ENCODE measurements around the gene VPS50.

The VPS50 gene, protein sequence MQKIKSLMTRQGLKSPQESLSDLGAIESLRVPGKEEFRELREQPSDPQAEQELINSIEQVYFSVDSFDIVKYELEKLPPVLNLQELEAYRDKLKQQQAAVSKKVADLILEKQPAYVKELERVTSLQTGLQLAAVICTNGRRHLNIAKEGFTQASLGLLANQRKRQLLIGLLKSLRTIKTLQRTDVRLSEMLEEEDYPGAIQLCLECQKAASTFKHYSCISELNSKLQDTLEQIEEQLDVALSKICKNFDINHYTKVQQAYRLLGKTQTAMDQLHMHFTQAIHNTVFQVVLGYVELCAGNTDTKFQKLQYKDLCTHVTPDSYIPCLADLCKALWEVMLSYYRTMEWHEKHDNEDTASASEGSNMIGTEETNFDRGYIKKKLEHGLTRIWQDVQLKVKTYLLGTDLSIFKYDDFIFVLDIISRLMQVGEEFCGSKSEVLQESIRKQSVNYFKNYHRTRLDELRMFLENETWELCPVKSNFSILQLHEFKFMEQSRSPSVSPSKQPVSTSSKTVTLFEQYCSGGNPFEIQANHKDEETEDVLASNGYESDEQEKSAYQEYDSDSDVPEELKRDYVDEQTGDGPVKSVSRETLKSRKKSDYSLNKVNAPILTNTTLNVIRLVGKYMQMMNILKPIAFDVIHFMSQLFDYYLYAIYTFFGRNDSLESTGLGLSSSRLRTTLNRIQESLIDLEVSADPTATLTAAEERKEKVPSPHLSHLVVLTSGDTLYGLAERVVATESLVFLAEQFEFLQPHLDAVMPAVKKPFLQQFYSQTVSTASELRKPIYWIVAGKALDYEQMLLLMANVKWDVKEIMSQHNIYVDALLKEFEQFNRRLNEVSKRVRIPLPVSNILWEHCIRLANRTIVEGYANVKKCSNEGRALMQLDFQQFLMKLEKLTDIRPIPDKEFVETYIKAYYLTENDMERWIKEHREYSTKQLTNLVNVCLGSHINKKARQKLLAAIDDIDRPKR

DNA sequence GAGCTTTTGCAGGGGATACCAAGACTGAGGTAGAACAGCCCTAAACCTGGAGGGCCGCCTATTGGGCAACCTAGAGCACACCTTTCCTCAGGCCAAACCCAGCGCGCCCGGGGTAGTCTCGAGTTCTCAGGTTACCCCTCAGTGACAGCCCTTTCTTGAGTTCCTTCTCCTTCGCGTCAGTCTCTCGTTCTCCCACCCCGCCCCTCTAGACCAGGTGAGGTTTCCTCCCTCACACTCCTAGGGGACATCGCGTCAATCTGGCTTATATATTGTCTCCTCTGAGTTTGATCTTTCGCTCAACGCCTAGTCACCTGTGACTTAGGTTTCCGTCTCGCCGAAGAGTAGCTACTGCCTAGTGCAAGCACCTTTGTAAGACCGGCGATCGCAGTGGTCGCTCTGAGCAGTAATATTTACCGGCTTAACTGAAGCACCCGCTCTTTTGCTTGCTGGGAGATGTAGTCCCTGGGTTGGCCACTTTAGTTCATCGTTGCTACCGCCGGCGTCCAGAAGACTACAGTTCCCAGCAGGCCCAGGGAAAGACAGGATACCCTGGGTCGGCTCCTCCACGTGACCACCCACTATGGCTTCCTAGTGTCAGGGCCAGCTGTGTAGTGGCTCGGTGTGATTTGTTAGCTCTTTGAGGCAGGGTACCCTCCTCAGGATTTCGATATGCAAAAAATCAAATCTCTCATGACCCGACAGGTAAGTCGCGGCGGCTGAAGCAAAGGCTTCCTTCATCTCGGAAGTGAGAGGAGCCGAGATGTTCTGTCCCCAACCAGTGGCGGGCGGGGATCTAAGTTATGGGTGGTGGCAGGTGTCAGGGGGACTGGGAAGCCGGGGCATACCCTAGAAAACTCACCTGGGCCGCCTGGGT, at the start of gene VPS50:
Gene VPS50 (plus strand): TSS at position 568 of the 874 bp plus-strand sequence. CDS start 102 bp downstream, at position 670.
- H3K4me1 ChIP-seq (ENCODE audit: insufficient read depth, low read length): peaks cover 18% of the 10 kb centered on the region

DNA sequence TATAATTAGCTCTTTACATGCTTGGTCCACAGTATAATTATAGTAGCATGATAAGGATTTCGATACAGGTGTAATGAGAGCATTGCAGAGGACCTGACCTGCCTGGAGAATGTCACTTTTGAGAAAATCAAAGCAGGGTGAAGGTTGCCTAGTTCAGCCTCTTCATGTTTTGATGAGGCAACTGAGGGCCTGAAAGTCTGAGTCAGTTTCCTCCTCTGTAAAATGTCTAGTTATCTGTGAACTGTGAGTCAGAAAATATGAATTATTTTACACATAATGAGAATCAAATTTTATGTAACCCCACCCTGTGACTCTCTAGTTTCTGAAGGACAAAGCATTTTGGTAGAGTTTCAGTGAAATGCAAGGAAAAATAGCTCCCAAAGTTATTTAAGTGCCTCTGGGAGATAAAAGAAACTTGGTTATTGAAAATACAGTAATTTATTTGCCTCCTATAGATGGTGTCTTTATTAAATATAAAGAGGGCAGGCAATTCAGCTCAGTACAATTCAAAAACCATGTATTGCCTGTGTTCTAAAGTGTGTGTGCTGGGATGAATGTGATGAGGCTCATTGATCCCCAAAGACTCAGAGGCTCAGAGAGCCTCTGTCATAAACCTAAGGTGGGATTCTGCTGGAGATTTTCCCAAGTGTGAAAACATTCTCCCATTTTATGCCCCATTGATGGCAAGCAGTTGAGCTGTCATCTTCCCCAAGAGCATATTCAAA, 46.7 kb upstream of the VPS50 start:
- Histone ChIP-seq H3K9me3 (ENCODE audit: low read length) (no peaks in the 10 kb centered on the region), H3K4me3 (ENCODE audit: low read length) (no peak overlapping the region), H3K4me1 (ENCODE audit: insufficient read depth, low read length) (no peaks in the 10 kb centered on the region), H3K36me3 (ENCODE audit: insufficient read depth, low read length) (no peaks in the 10 kb centered on the region), H3K27me3 (ENCODE audit: insufficient read depth, low read length) (no peaks in the 10 kb centered on the region), H2AFZ (ENCODE audit: low read depth, low read length) (no peak overlapping the region)

More for the DNA sequence above, at the start of gene VPS50:
- Histone ChIP-seq H2AFZ (ENCODE audit: low read depth, low read length) (peak within 1 kb of the TSS; percentile 84), H3K4me3 (ENCODE audit: low read length) (peak within 1 kb of the TSS; percentile 85), H3K9me3 (ENCODE audit: low read length) (no peaks in the 10 kb centered on the region), H3K36me3 (ENCODE audit: insufficient read depth, low read length) (no peaks in the 10 kb centered on the region), H3K27me3 (ENCODE audit: insufficient read depth, low read length) (no peaks in the 10 kb centered on the region)

DNA sequence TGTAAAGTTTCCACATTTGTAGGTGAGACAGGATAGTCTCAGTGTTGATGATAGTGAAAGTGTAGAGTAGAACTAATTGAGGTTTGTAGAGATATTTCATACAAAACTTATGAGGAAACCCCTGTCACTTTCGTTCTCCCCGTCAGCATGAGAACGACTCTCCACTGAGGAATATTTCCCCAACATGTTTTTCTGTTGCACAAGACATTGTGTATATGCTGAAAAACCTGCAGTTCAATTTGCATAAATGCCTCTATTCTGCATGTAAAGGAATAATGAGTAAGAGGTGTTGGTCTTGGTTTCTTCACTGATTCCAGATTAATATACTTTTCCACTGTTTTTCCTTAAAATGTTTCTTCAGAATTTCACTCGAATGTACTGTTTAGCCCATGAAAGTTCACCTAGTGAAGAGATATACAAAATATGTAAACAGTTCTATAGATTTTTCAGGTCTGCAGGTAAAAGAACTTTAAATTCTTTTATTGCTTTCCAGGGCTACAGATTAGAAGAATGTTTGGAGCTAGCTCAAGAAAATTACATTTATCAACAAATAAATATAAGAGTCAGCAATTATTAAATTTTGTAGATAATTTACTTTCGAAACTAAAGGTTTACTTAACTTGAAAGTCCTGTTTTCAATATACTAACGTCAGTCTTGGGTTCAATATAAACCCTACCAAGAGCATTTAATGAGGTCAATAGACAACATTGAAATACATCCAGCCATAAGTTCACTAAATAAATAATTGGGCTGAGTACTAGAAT, 43.1 kb upstream of the VPS50 start:
- H2AFZ ChIP-seq (ENCODE audit: low read depth, low read length): no peak overlapping the region
- peaks cover 3% of the 10 kb centered on the region for H3K27me3 ChIP-seq (ENCODE audit: insufficient read depth, low read length)
- H3K36me3 ChIP-seq (ENCODE audit: insufficient read depth, low read length): no peaks in the 10 kb centered on the region
- H3K4me1 ChIP-seq (ENCODE audit: insufficient read depth, low read length): no peaks in the 10 kb centered on the region
- H3K9me3 ChIP-seq (ENCODE audit: low read length): no peaks in the 10 kb centered on the region
- no peak overlapping the region for H3K4me3 ChIP-seq (ENCODE audit: low read length)

DNA sequence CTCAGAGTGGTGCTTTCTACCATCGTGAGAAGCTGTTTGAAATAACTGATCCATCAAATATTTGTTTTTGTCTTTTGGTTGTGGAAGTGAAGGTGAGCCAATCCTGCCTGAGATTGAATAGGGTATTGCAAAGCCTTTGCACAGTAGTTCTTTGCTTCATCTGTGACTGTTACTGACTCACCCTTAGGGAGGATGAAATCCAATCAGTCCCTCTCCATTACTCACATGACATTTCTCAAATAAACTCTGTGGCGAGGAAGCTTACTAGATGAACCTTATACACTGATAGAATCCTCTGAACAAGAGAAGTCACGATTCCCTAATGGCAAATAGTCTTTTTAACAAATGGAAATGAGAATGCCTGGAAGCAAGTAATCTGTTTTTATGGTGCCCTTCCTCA, 37.8 kb upstream of the VPS50 start:
- peaks cover 6% of the 10 kb centered on the region for H3K27me3 ChIP-seq (ENCODE audit: insufficient read depth, low read length)
- H3K9me3 ChIP-seq (ENCODE audit: low read length): no peaks in the 10 kb centered on the region
- H3K36me3 ChIP-seq (ENCODE audit: insufficient read depth, low read length): no peaks in the 10 kb centered on the region
- H2AFZ ChIP-seq (ENCODE audit: low read depth, low read length): no peak overlapping the region
- H3K4me1 ChIP-seq (ENCODE audit: insufficient read depth, low read length): peaks cover 2% of the 10 kb centered on the region
- no peak overlapping the region for H3K4me3 ChIP-seq (ENCODE audit: low read length)

DNA sequence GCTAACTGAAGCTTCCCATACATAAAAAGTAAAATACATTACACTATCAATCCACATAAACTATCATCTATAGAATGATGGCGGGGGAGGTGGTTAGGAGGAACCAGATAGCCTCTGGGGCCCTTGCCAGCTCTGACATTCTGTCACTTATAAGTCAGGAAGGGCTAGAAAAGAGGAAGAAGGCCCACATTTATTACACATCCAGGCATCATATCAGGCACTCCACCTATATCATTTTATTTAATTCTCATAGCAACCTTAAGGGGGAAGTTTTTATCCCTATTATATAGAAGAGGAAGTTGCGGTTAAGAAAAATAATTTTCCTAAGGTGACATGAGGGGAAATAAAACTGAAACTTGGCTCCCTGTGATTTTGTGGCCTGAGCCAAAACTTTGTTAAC, 35.8 kb upstream of the VPS50 start:
- Histone ChIP-seq H3K4me3 (ENCODE audit: low read length) (no peak overlapping the region), H3K27me3 (ENCODE audit: insufficient read depth, low read length) (peaks cover 6% of the 10 kb centered on the region), H3K36me3 (ENCODE audit: insufficient read depth, low read length) (no peaks in the 10 kb centered on the region), H2AFZ (ENCODE audit: low read depth, low read length) (no peak overlapping the region), H3K4me1 (ENCODE audit: insufficient read depth, low read length) (peaks cover 3% of the 10 kb centered on the region), H3K9me3 (ENCODE audit: low read length) (no peaks in the 10 kb centered on the region)

DNA sequence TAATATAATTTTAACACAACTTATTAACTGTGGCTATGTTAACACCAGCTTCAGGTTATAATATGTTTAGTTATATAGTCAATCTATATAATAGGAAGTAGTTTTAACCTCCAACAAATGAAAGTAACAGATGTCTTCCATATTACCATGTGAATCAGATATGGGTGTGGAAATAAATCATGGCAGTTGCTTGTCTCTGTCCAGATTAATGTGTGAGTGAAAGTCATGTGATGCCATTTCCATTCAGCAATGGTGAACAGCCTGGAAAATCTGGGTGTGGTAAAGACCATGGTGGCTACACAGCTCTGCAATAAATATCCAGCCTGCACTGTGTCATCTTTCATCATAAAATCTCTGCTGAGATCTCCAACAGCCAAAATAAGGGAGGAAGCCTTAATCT, 33.7 kb upstream of the VPS50 start:
- H2AFZ ChIP-seq (ENCODE audit: low read depth, low read length): no peak overlapping the region
- peaks cover 4% of the 10 kb centered on the region for H3K27me3 ChIP-seq (ENCODE audit: insufficient read depth, low read length)
- no peak overlapping the region for H3K4me3 ChIP-seq (ENCODE audit: low read length)
- no peaks in the 10 kb centered on the region for H3K9me3 ChIP-seq (ENCODE audit: low read length)
- peaks cover 3% of the 10 kb centered on the region for H3K4me1 ChIP-seq (ENCODE audit: insufficient read depth, low read length)
- no peaks in the 10 kb centered on the region for H3K36me3 ChIP-seq (ENCODE audit: insufficient read depth, low read length)

DNA sequence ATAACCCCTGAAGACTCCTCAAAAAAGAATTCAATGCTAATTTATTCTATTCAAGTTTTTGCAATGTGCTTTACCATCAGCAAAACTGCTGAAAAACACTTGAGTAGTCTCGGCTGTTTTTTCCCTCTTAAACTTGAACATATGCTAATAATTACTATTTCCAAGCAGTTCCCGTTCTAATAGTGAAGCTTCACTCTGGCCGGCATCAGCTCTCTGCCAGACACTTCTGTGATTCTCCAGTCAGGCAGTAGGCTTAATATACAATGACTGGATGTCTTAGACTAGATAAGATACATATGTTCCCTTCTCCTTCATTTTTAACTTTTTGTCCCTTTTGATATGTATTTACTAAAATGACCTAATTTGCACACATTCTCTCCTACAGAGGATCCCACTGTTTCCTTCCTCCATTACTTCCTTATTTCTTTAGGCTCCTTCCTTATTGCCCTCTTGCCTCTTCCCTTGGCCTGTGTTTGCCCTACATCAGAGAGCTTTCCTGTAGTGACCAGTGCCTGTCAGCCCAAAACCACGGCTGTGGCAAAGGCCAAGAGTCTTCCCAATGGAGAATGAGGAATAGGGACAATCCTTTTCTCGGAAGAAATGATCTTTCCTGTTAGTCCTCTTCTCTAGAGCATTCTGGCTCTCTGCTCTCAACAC, 29.4 kb upstream of the VPS50 start:
- Histone ChIP-seq H3K9me3 (ENCODE audit: low read length) (no peaks in the 10 kb centered on the region), H3K27me3 (ENCODE audit: insufficient read depth, low read length) (peaks cover 3% of the 10 kb centered on the region), H3K4me3 (ENCODE audit: low read length) (no peak overlapping the region), H2AFZ (ENCODE audit: low read depth, low read length) (no peak overlapping the region), H3K36me3 (ENCODE audit: insufficient read depth, low read length) (no peaks in the 10 kb centered on the region), H3K4me1 (ENCODE audit: insufficient read depth, low read length) (peaks cover 3% of the 10 kb centered on the region)

DNA sequence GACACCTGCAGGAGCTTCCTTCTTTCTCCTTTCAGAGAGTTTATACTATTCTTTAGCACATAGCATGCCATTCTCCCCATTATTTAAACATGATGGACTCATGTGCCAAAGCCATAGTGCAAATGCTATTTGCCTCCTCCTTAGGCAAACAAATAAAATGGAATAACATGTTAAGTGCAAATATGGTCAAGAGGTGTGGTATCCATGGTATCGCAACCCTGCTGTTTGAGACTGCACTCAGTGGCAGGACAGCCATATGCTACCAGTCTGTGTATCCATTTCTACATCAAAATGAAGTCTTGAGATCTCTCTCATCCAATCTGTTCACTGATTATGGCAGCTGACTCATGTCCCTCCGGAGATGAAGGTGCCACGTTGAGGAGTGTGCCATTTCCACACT, 28.7 kb upstream of the VPS50 start:
- Histone ChIP-seq H3K27me3 (ENCODE audit: insufficient read depth, low read length) (peaks cover 4% of the 10 kb centered on the region), H3K4me1 (ENCODE audit: insufficient read depth, low read length) (peaks cover 3% of the 10 kb centered on the region), H3K36me3 (ENCODE audit: insufficient read depth, low read length) (no peaks in the 10 kb centered on the region), H3K4me3 (ENCODE audit: low read length) (no peak overlapping the region), H3K9me3 (ENCODE audit: low read length) (no peaks in the 10 kb centered on the region), H2AFZ (ENCODE audit: low read depth, low read length) (no peak overlapping the region)

DNA sequence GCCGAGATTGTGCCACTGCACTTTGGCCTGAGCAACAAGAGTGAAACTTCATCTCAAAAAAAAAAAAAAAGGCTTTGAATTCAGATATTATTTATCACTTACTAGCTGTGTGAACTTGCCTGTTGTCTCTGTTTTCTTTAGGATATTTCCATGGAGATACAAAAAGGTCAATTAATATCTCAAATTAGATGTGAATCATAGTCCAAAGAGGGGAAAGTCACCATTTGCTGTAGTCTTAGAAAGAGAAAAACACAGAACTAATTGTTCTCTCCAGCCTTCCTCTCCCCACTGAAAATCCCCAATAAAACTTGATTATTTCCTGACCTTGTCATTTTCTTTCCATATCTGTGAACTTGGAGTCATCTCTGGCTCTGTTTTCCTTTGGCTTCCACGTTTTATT, 27.1 kb upstream of the VPS50 start:
- no peaks in the 10 kb centered on the region for H3K36me3 ChIP-seq (ENCODE audit: insufficient read depth, low read length)

DNA sequence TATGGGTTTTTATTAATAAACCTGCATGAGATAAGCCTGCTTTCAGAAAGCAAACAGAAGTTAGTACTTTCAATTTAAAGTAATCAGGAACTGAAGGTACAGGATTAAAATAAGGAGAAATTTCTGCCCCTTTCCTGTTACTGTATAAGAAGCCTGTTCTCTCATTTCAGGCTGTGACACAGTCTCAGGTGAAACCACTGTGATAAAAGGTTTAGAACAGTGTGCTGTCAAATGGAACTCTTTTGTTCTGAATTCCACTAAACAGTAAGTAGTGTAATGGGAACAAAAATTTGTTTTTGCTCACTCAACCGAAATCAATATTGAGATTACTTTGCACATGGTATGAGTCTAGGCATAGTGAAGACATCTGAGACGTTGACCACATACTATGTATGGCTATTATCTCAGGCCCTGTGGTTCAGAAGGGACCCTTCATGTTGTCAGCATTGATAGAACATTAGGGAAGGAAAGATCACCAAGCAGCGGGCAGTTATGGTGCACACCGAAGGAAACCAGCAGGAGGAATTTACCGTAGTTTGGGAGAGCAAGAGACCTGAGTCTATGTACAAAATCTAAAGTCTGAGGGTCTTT, 20.8 kb upstream of the VPS50 start:
- H3K4me1 ChIP-seq (ENCODE audit: insufficient read depth, low read length): no peaks in the 10 kb centered on the region
- no peaks in the 10 kb centered on the region for H3K36me3 ChIP-seq (ENCODE audit: insufficient read depth, low read length)
- no peak overlapping the region for H3K4me3 ChIP-seq (ENCODE audit: low read length)
- H3K27me3 ChIP-seq (ENCODE audit: insufficient read depth, low read length): peaks cover 7% of the 10 kb centered on the region
- H2AFZ ChIP-seq (ENCODE audit: low read depth, low read length): no peak overlapping the region
- no peaks in the 10 kb centered on the region for H3K9me3 ChIP-seq (ENCODE audit: low read length)

More for the DNA sequence above, 27.1 kb upstream of the VPS50 start:
- Histone ChIP-seq H3K9me3 (ENCODE audit: low read length) (no peaks in the 10 kb centered on the region), H2AFZ (ENCODE audit: low read depth, low read length) (no peak overlapping the region), H3K4me3 (ENCODE audit: low read length) (no peak overlapping the region), H3K27me3 (ENCODE audit: insufficient read depth, low read length) (peaks cover 5% of the 10 kb centered on the region), H3K4me1 (ENCODE audit: insufficient read depth, low read length) (no peaks in the 10 kb centered on the region)

DNA sequence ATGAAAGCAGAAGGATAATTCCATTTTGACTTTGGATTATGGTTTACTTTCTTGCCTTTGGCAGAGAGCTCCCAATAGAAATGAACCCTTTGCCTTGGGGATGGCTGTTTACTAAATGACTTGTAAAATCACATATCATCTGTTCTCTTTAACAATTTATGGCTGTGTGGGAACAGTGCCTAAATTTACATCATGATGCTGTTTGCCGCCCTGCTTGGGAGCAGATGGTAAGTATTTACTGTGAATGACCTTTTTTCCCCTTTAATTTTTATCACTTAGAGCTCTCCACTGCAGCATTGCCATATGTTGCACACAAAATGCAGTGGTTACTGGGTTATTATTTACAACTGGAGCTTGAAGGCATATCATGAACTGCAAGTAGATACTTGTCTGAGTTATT, 19.3 kb upstream of the VPS50 start:
- Histone ChIP-seq H3K27me3 (ENCODE audit: insufficient read depth, low read length) (peaks cover 9% of the 10 kb centered on the region), H3K4me1 (ENCODE audit: insufficient read depth, low read length) (no peaks in the 10 kb centered on the region), H2AFZ (ENCODE audit: low read depth, low read length) (no peak overlapping the region)

More for the DNA sequence above, 19.3 kb upstream of the VPS50 start:
- no peak overlapping the region for H3K4me3 ChIP-seq (ENCODE audit: low read length)
- no peaks in the 10 kb centered on the region for H3K9me3 ChIP-seq (ENCODE audit: low read length)
- H3K36me3 ChIP-seq (ENCODE audit: insufficient read depth, low read length): no peaks in the 10 kb centered on the region
